ENCODE results near the gene DPP4. TPM values are rescaled to one million over a fixed set of nuclear protein-coding genes. Genes with fewer than 3 reads are reported as not detected.

DPP4 gene
- total and polyA plus RNA-seq, 2 of the 13 experiments (the other 11 are each of a cell fraction or from before 2014, with no cell fraction given) = 39.4 to 109 TPM

- ChIA-PET POLR2A (no interaction called here), CTCF (ENCODE audit: low intra/inter-chr PET ratio, low total read pairs) (no interaction called here)
- no peak overlapping the region for H3K4me2 ChIP-seq (ENCODE audit: low read depth, low read length)
- no peak overlapping the region for H3K9ac ChIP-seq (ENCODE audit: insufficient read depth, low read depth, low read length)
- no TSS peak for BruUV-seq (replicated peaks)
- peaks cover 6% of the 10 kb centered on the region; the same call in 1 of the 2 replicates for H3K4me1 ChIP-seq (ENCODE audit: insufficient read depth, low read length)
- no peak for DNase-seq (ENCODE audit: low spot score)
- H3K27ac ChIP-seq (ENCODE audit: extremely low read length, insufficient read depth, low read length) = no peak overlapping the region
- no peak overlapping the region for H3K4me3 ChIP-seq (replicated peaks in 1 of 3; ENCODE audit: insufficient read depth in 1 of 3, low read depth in 2 of 3, low read length in 3 of 3)
- H4K20me1 ChIP-seq (ENCODE audit: insufficient read depth, low read length) = no peaks in the 10 kb centered on the region
- H2AFZ ChIP-seq (ENCODE audit: low read length) = no peak overlapping the region
- WGBS (ENCODE audit: low lambda C conversion rate) = 26% methylated on average over 9 of the region's 9 CpGs
- in situ Hi-C loops (cut with HindIII; ENCODE audit: extremely low pct_ligation_motif_present, low pct_unique_long_range_greater_than_20kb) (no loop called here), intact Hi-C loops (cut with micrococcal nuclease; ENCODE audit: unreplicated experiment) (no loop called here)
- no peak for ATAC-seq
- no peak for TF ChIP-seq THAP11 (CRISPR knock-in tag; IDR thresholded peaks at IDR 0.05)
- no peak for TF ChIP-seq FOXO1 (CRISPR knock-in tag; IDR thresholded peaks at IDR 0.05)
- no peak for TF ChIP-seq ZNF597 (CRISPR knock-in tag; IDR thresholded peaks at IDR 0.05)
- no peak for TF ChIP-seq ERF (CRISPR knock-in tag; IDR thresholded peaks at IDR 0.05)
- TF ChIP-seq FOSL2 (CRISPR knock-in tag; IDR thresholded peaks at IDR 0.05) = no peak
- TF ChIP-seq ZBTB26 (CRISPR knock-in tag; IDR thresholded peaks at IDR 0.05; ENCODE audit: borderline replicate concordance) = no peak
- no peak for TF ChIP-seq ZNF720 (CRISPR knock-in tag; IDR thresholded peaks at IDR 0.05)
- TF ChIP-seq PHF8 (CRISPR knock-in tag; IDR thresholded peaks at IDR 0.05) = no peak
- TF ChIP-seq RNF2 (conservative IDR thresholded peaks at IDR 0.05; ENCODE audit: low read depth) = no peak
- no peak for TF ChIP-seq IKZF4 (CRISPR knock-in tag; IDR thresholded peaks at IDR 0.05; ENCODE audit: borderline replicate concordance, low read depth, not compliant biosample characterization)
- no peak for TF ChIP-seq ATF3 (CRISPR knock-in tag; IDR thresholded peaks at IDR 0.05)
- H3K79me2 ChIP-seq (ENCODE audit: insufficient read depth, low read length) = no peaks in the 10 kb centered on the region
- no peaks in the 10 kb centered on the region for H3K36me3 ChIP-seq (replicated peaks in 1 of 2; ENCODE audit: control insufficient read depth in 1 of 2, insufficient read depth in 2 of 2, low read length in 2 of 2)
- no peaks in the 10 kb centered on the region for H3K9me3 ChIP-seq (ENCODE audit: low read length)
- H3K27me3 ChIP-seq (ENCODE audit: control insufficient read depth in 1 of 2, insufficient read depth in 2 of 2, low read length in 2 of 2) = peaks cover 0 to 4% of the 10 kb centered on the region in 2 experiments; a peak in 1 of 5 replicates
- no peak for FAIRE-seq
These were observed 102.5 kb downstream of the DPP4 start for GRCh38 chr2:161971551-161971950.
